HCT116 (cell line): Measurements from ENCODE around the gene GPI.

Experiments
- CTCF ChIP-seq, 3 experiments: fragments of 200-600 bp in 1 of 3; sonication (generic) in 1 of 3; IDR thresholded peaks in 2 of 3; conservative IDR thresholded peaks in 1 of 3; 2 replicates each; pipeline ENCODE4 v1.5.1; 2012 to 2017; ENCODE audit warnings: low read depth in 2 of 3, low read length in 2 of 3, antibody characterized with exemption in 1 of 3, borderline replicate concordance in 1 of 3, control low read depth in 1 of 3, mild to moderate bottlenecking in 1 of 3, mixed read lengths in 1 of 3, mixed run types in 1 of 3, moderate library complexity in 1 of 3; ENCODE audit not compliant: insufficient read depth in 1 of 3
- POLR2AphosphoS5 ChIP-seq: IDR thresholded peaks from 2 replicates; pipeline ENCODE4 v1.6.1; 2011; ENCODE audit warnings: mild to moderate bottlenecking, low read depth, low read length, moderate library complexity

GRCh38 chr19:34366738-34367623 lies 2.0 kb downstream of the GPI start:
- TF ChIP-seq POLR2AphosphoS5 (no peak), CTCF (IDR thresholded peaks at IDR 0.05 in 2 of 3, conservative IDR thresholded peaks at IDR 0.05 in 1 of 3; ENCODE audit: borderline replicate concordance in 1 of 3, insufficient read depth in 1 of 3, low read depth in 2 of 3, low read length in 2 of 3) (no peak)
